Activated naive CD4-positive, alpha-beta T cell treated with anti-CD3 and anti-CD28 coated beads, Interleukin-2, amount 10 ng/mL, durations not matched to agents 7 days and 5 days (primary cell): ENCODE measurements around the gene ATP2B3.

Source experiments
- CTCF ChIA-PET: fragments of 350-600 bp; sonication (Branson Sonifier 250); formaldehyde crosslinking; loops from one replicate; lab custom pipeline; 2021; ENCODE audit warnings: antibody characterized with exemption; lab: Charles Lee
- DNase-seq: peaks from one replicate; pipeline ENCODE4 v3.0.0-alpha.2; 2020
- H3K27ac Mint-ChIP-seq: one replicate; pipeline ENCODE4 v1.8.0; 2021; ENCODE audit warnings: mild to moderate bottlenecking, moderate library complexity, mixed read lengths
- H3K27me3 Mint-ChIP-seq: one replicate; pipeline ENCODE4 v1.8.0; 2021; ENCODE audit warnings: mild to moderate bottlenecking, mixed read lengths
- H3K36me3 Mint-ChIP-seq: one replicate; pipeline ENCODE4 v1.8.0; 2021; ENCODE audit warnings: mixed read lengths
- H3K4me1 Mint-ChIP-seq: one replicate; pipeline ENCODE4 v1.8.0; 2021; ENCODE audit warnings: mixed read lengths
- H3K4me3 Mint-ChIP-seq: one replicate; pipeline ENCODE4 v1.8.0; 2021; ENCODE audit warnings: mild to moderate bottlenecking, moderate library complexity, mixed read lengths
- H3K9me3 Mint-ChIP-seq: one replicate; pipeline ENCODE4 v1.8.0; 2021; ENCODE audit warnings: mixed read lengths

ATP2B3 gene

GRCh38 chrX:153478746-153479145, 38.7 kb upstream of the ATP2B3 start:
- H3K4me3 Mint-ChIP-seq: no peak overlapping the region
- H3K36me3 Mint-ChIP-seq: no peaks in the 10 kb centered on the region
- H3K9me3 Mint-ChIP-seq: no peaks in the 10 kb centered on the region
- DNase-seq: no peak
- peaks cover 28% of the 10 kb centered on the region for H3K27me3 Mint-ChIP-seq
- H3K27ac Mint-ChIP-seq: no peak overlapping the region
- CTCF ChIA-PET: no interaction called here
- peaks cover 11% of the 10 kb centered on the region for H3K4me1 Mint-ChIP-seq

DNA sequence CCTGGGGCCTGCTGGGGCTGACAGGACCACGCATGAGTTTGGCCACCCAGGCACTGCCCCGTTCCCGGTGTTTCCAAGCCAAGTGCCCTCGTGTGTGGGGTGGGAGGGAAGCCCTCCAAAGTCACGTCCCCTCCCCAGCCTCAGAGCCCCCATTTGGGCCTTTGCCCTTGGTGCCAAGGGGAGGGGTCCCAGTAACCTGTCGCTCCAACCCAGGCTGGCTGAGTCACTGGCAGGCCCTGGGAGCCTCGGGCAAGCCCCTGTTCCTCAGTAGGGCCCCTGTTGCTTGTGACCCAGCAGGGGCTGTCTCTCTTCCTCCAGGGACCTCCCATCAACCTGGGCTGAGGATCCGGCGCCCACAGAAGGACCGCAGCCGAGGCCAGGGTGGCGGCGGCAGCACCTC, 36.4 kb upstream of the ATP2B3 start:
- no peak for DNase-seq
- no peak overlapping the region for H3K4me3 Mint-ChIP-seq
- H3K36me3 Mint-ChIP-seq: no peaks in the 10 kb centered on the region
- H3K9me3 Mint-ChIP-seq: no peaks in the 10 kb centered on the region
- peaks cover 12% of the 10 kb centered on the region for H3K27me3 Mint-ChIP-seq
- no peak overlapping the region for H3K27ac Mint-ChIP-seq
- CTCF ChIA-PET: no interaction called here
- peaks cover under 1% of the 10 kb centered on the region for H3K4me1 Mint-ChIP-seq

DNA sequence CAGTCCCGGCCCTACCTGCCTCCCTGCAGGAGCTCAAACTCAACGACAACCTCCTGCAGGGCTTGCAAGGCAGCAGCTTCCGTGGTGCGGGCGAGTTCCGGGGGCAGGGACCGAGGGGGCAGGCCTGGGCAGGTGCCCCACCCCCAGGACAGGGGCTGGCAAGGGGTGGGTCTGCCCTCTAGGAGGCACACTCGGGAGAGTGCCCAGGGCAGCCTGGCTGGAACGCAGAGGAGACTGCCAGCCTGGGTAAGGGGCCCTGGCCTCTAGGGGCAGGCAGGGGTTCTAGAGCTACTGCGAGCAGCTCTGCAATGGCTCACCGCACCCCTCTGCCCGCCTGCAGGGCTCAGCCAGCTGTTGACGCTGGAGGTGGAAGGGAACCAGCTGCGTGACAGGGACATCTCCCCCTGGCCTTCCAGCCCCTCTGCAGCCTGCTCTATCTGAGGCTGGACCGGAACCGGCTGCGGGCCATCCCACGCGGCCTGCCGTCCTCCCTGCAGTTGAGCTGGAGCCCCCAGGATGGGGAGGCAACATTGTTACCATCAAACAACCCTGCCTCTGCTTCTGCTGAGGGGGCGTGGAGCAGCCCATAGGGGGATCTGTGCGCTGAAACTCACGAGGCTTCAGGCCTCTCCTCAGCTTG, 34.9 kb upstream of the ATP2B3 start:
- Mint-ChIP-seq H3K36me3 (no peaks in the 10 kb centered on the region), H3K9me3 (no peaks in the 10 kb centered on the region), H3K4me3 (no peak overlapping the region), H3K27me3 (peaks cover 6% of the 10 kb centered on the region), H3K27ac (no peak overlapping the region), H3K4me1 (no peaks in the 10 kb centered on the region)
- CTCF ChIA-PET: no interaction called here
- no peak for DNase-seq

DNA sequence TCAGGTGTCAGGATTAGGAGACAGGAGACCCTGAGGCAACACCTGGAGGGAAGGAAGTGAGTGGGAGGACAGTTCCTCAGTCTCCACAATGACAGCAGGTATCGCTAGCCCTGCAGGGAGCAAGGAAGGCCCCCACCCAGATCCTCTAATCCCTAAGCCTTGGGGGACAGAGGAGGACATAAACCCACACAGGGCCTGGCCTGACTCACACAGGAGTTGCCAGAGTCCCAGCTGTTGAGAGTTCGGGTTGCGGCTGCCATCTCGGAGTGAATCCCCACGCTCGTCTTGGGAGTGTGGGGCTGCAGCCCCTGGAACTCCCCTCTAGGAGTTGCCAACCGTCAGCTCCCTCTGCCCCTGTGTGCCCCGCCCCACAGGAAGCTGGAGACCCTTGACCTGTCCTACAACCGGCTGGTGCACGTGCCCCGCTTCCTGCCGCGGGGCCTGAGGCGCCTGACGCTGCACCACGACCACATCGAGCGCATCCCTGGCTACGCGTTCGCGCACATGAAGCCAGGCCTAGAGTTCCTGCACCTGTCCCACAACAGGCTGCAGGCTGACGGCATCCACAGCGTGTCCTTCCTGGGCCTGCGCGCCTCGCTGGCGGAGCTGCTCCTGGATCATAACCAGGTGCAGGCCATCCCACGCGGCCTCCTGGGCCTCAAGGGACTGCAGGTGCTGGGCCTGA, 31.9 kb upstream of the ATP2B3 start:
- CTCF ChIA-PET: interaction anchor here (0.9 kb wide), 1 partner anchor 53 kb away, joined by 3 read pairs; no protein-coding TSS in a partner anchor
- DNase-seq: no peak

GRCh38 chrX:153486171-153486570, 31.3 kb upstream of the ATP2B3 start:
- DNase-seq: no peak
- CTCF ChIA-PET: no interaction called here
- no peaks in the 10 kb centered on the region for H3K36me3 Mint-ChIP-seq
- H3K27ac Mint-ChIP-seq: no peak overlapping the region
- H3K9me3 Mint-ChIP-seq: no peaks in the 10 kb centered on the region
- no peaks in the 10 kb centered on the region for H3K27me3 Mint-ChIP-seq
- no peak overlapping the region for H3K4me3 Mint-ChIP-seq
- H3K4me1 Mint-ChIP-seq: no peaks in the 10 kb centered on the region

More for the DNA sequence above, 31.9 kb upstream of the ATP2B3 start:
- no peak overlapping the region for H3K4me3 Mint-ChIP-seq
- H3K4me1 Mint-ChIP-seq: no peaks in the 10 kb centered on the region
- H3K27ac Mint-ChIP-seq: no peak overlapping the region
- no peaks in the 10 kb centered on the region for H3K9me3 Mint-ChIP-seq
- no peaks in the 10 kb centered on the region for H3K27me3 Mint-ChIP-seq
- H3K36me3 Mint-ChIP-seq: no peaks in the 10 kb centered on the region

DNA sequence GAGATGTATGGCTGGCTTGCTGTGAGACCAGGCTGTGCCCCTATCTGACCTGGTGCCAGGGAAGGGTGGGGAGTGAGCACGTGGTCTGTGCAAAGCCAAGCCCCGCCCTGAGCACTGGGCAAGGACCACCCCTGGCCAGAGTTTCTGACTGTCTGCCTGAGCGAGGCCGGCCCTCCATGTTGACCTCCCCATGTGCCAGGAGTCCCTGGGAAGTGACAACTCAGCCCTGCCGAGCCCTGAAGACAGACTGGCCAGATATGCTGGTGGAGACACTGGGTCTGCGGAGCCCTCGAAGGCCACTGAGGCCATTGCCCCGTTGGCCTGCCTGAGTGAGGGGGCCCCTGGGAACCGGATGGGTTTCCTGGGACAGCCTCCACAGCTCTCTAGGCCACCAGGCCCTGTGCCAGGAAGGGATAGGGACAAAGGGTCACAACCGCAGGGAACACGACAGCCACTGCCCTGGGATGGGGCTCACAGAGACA, 29.8 kb upstream of the ATP2B3 start:
- H3K27ac Mint-ChIP-seq: no peak overlapping the region
- no peaks in the 10 kb centered on the region for H3K27me3 Mint-ChIP-seq
- DNase-seq: no peak
- no peak overlapping the region for H3K4me3 Mint-ChIP-seq
- CTCF ChIA-PET: no interaction called here
- H3K36me3 Mint-ChIP-seq: no peaks in the 10 kb centered on the region
- no peaks in the 10 kb centered on the region for H3K4me1 Mint-ChIP-seq
- no peaks in the 10 kb centered on the region for H3K9me3 Mint-ChIP-seq

- H3K36me3 Mint-ChIP-seq: no peaks in the 10 kb centered on the region
- H3K27ac Mint-ChIP-seq: no peak overlapping the region
- H3K4me1 Mint-ChIP-seq: no peaks in the 10 kb centered on the region
- DNase-seq: no peak
- no peak overlapping the region for H3K4me3 Mint-ChIP-seq
- no peaks in the 10 kb centered on the region for H3K9me3 Mint-ChIP-seq
- CTCF ChIA-PET: no interaction called here
- H3K27me3 Mint-ChIP-seq: no peaks in the 10 kb centered on the region
Measured at GRCh38 chrX:153488231-153488914, 29.1 kb upstream of the ATP2B3 start.

DNA sequence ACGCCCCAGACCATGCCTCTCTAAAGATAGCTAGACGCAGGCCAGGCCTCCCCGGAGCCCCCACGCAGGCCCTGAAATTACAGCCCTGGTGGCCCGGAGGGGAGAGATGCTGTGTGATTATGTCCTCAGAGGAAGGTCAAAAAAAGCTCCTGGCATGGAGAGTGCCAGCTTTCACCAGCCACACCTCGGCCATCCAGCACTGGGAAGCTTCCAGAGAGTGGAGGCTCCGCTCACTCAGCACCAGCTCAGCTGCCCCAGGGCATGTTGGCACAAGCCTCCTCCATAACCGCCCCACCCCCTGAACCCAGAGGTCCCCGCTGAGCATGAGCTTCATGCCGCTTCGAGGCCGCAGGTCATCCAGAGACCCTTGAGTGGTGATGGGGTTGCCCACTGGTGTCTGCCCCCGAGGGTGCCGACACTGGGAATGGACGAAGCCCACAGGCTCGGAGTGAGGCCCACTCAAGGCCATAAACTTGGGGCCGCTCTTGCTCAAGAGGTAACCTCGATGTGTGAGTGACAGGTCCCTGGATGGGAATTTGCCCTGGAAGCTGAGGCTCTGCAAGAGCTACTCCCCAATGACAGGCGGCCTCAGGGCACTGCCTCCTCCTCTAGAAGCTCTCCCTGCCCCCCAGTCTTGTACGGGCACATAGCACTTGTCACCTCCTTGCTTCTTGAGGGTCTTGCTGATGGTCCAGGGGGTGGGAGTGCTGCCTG, 27.1 kb upstream of the ATP2B3 start:
- H3K4me3 Mint-ChIP-seq: no peak overlapping the region
- no peaks in the 10 kb centered on the region for H3K4me1 Mint-ChIP-seq
- H3K27ac Mint-ChIP-seq: no peak overlapping the region
- DNase-seq: no peak
- H3K27me3 Mint-ChIP-seq: peaks cover 16% of the 10 kb centered on the region
- H3K9me3 Mint-ChIP-seq: no peaks in the 10 kb centered on the region
- no peaks in the 10 kb centered on the region for H3K36me3 Mint-ChIP-seq
- CTCF ChIA-PET: interaction anchor here (1.0 to 1.1 kb wide), 2 partner anchors 17 to 20 kb away, joined by 3 to 4 read pairs; partner anchors contain the start of gene HAUS7

GRCh38 chrX:153491351-153491914, 26.0 kb upstream of the ATP2B3 start:
- CTCF ChIA-PET: interaction anchor here (1.0 to 1.1 kb wide), 2 partner anchors 16 to 21 kb away, joined by 3 to 4 read pairs; partner anchors contain the start of gene HAUS7
- no peak overlapping the region for H3K4me3 Mint-ChIP-seq
- no peaks in the 10 kb centered on the region for H3K36me3 Mint-ChIP-seq
- H3K4me1 Mint-ChIP-seq: no peaks in the 10 kb centered on the region
- no peaks in the 10 kb centered on the region for H3K9me3 Mint-ChIP-seq
- no peak for DNase-seq
- H3K27me3 Mint-ChIP-seq: peaks cover 23% of the 10 kb centered on the region
- H3K27ac Mint-ChIP-seq: no peak overlapping the region

DNA sequence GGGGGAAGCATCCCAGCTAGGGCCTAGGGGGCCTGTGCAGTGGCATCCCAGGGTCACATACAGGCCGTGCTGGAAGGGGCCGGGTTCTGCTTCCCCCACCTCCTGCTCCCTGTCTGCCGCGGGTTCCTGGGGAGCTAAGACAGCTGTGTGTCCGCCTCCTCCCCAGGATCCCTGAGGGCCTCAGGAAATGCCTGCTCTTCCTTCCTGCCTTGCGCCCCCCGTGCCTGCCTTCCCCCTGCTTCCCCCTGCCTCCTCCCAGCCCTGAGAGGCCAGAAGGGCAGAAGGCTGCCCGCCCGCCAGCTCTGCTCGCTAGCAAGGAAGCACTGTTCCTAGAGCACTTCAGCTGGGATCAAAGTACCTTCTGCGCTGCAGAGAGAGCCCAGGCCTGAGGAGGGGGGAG, 25.5 kb upstream of the ATP2B3 start:
- Mint-ChIP-seq H3K27ac (no peak overlapping the region), H3K36me3 (no peaks in the 10 kb centered on the region), H3K4me1 (no peaks in the 10 kb centered on the region), H3K27me3 (peaks cover 23% of the 10 kb centered on the region), H3K9me3 (no peaks in the 10 kb centered on the region), H3K4me3 (no peak overlapping the region)
- no peak for DNase-seq
- CTCF ChIA-PET: no interaction called here

DNA sequence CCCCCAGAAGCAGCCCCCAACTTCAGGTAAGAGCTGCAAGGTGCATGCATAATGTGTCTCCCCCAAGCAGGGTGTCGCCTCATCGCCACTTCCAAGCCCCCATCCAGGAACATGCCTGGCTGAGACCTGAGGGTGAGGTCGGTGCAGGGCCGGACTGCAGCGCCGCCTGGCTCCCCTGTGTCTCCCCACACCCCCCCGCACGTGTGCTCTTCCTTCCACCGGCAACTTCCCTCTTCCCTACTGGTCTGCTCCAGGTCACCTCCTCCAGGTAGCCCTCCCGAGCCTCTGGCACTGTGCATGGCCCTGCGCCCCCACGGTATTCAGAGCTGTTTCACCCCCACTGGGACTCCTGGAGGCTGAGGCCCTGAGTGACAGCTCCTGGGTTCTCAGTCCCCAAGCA, 24.9 kb upstream of the ATP2B3 start:
- no peaks in the 10 kb centered on the region for H3K9me3 Mint-ChIP-seq
- H3K27me3 Mint-ChIP-seq: peaks cover 23% of the 10 kb centered on the region
- DNase-seq: no peak
- H3K4me1 Mint-ChIP-seq: no peaks in the 10 kb centered on the region
- H3K4me3 Mint-ChIP-seq: no peak overlapping the region
- CTCF ChIA-PET: no interaction called here
- no peaks in the 10 kb centered on the region for H3K36me3 Mint-ChIP-seq
- no peak overlapping the region for H3K27ac Mint-ChIP-seq

- CTCF ChIA-PET: interaction anchor here (1.4 kb wide), 1 partner anchor 32 kb away, joined by 3 read pairs; no protein-coding TSS in a partner anchor
- peaks cover 23% of the 10 kb centered on the region for H3K27me3 Mint-ChIP-seq
Measured at GRCh38 chrX:153493085-153493484, 24.4 kb upstream of the ATP2B3 start.

GRCh38 chrX:153494061-153494460, 23.4 kb upstream of the ATP2B3 start:
- Mint-ChIP-seq H3K36me3 (no peaks in the 10 kb centered on the region), H3K27me3 (peaks cover 23% of the 10 kb centered on the region), H3K9me3 (no peaks in the 10 kb centered on the region), H3K4me1 (no peaks in the 10 kb centered on the region), H3K4me3 (no peak overlapping the region), H3K27ac (no peak overlapping the region)
- DNase-seq: no peak
- CTCF ChIA-PET: interaction anchor here (1.4 kb wide), 1 partner anchor 33 kb away, joined by 3 read pairs; no protein-coding TSS in a partner anchor

More at GRCh38 chrX:153493085-153493484, 24.4 kb upstream of the ATP2B3 start:
- DNase-seq: no peak
- Mint-ChIP-seq H3K4me1 (no peaks in the 10 kb centered on the region), H3K9me3 (no peaks in the 10 kb centered on the region), H3K36me3 (no peaks in the 10 kb centered on the region), H3K27ac (no peak overlapping the region), H3K4me3 (no peak overlapping the region)
